ENCODE data around the gene CCDC74B.
"Not testable (repeated sequence)": the region's sequence is repeated elsewhere in the genome, so short reads cannot be mapped to it uniquely, and the experiment has no call there.

Gene CCDC74B

DNA sequence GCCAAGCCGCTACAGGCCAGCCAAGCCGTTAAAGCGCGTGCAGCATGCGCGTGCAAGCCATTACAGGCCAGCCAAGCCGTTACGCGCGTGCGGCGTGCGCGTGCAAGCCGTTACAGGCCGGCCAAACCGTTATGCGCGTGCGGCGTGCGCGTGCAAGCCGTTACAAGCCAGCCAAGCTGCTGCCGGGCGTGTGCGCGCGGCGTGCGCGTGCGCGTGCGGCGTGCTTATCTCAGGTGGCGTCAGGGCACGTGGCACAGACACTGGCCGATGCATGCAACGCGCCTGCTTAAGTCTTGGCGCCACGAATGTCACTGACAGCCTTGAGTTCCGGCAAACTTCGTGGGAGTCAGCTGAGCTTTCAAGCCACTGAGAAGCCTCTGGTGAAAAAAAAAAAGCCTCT, 24.0 kb downstream of the CCDC74B start:
- ATAC-seq, result not testable (repeated sequence)

DNA sequence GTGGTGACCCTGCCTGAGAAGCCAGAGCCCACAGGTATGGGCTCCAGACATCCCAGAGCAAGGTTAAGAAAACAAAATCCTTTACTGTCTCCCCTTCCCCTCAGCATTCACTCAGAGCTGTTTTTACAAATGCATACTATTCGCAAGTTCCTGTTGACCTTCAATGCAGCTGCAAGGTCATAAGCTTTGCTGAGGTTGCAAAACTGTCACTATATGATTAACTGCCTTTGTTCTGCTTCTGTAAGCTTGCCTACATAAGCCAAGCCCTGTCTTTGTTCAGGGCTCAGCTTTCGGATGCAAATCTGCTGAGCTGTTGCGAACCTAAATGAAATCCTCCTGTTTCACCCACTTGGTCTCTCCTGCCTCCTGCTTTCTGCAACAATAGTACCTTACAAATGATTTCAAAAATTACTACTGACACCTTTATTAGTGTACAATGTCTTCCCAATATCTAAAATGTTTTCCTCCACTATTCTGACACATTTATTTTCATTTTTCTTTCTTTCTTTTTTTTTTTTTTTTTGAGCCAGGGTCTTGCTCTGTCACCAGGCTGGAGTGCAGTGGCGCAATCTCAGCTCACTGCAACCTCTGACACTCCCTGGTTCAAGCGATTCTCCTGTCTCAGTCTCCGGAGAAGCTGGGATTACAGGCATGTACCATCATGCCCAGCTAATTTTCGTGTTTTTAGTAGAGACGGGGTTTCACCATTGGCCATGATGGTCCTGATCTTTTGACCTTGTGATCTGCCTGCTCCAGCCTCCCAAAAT, 42.1 kb downstream of the CCDC74B start:
- ATAC-seq, result not testable (repeated sequence)

All from SK-N-SH treated with all-trans-retinoic acid at 6 μM for 48 hours (cell line).